A673 (cell line): Measurements from ENCODE around the gene MYOG.

Experiments
- EZH2 ChIP-seq: fragments of 200-600 bp; sonication (generic); IDR thresholded peaks from 2 replicates; pipeline ENCODE4 v1.6.1; 2017; ENCODE audit warnings: borderline replicate concordance, low read depth, mild to moderate bottlenecking, mixed read lengths, antibody characterized with exemption, low read length; ENCODE audit not compliant: poor library complexity, severe bottlenecking
- TF ChIP-seq, protein P1 (sequence below): fragments of 300-800, 200-600 bp; sonication (generic); conservative IDR thresholded peaks from 2 replicates; pipeline ENCODE4 v1.5.1; 2017; ENCODE audit warnings: low read depth, mild to moderate bottlenecking, antibody characterized with exemption, low read length, moderate library complexity, mixed read lengths

DNA sequence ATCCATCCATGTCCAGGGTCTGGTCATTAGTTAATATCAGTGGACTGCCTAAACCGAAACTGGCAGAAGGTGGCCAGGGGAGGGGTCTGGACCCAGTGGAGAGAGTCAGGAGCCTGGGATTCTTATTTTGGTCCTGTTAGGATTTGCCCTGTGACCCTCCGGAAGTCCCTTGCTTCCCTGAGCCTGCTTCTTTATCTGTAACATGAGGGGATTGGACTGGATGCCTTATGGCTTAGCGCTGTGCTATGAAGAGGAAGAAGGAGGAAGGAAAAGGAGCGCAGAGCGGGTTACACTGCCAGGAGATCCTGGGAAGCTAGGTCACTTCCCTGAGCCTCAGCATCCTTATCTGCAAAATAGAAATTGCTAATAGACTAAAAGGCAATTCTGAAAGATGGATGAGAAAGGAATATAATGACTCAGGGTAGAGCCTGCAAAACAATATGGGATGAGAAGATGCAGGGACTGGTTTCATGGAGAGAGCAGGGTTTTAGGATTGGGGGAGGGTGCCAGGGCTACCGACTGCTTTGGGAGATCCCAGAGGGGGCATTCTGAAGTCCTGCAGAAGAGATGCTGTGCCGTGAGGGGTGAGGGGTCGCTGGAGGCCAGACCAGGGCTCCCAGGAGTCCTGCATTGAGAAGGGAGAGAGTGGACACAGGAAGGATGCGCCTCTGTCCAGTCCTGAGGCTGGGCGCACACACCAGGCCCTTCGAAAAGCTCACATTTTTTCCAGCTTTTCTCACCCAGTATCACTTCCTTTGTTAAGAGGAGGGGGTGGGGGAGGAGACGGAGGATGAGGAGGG is 41.3 kb upstream of the MYOG start:
- TF ChIP-seq, protein P1, sequence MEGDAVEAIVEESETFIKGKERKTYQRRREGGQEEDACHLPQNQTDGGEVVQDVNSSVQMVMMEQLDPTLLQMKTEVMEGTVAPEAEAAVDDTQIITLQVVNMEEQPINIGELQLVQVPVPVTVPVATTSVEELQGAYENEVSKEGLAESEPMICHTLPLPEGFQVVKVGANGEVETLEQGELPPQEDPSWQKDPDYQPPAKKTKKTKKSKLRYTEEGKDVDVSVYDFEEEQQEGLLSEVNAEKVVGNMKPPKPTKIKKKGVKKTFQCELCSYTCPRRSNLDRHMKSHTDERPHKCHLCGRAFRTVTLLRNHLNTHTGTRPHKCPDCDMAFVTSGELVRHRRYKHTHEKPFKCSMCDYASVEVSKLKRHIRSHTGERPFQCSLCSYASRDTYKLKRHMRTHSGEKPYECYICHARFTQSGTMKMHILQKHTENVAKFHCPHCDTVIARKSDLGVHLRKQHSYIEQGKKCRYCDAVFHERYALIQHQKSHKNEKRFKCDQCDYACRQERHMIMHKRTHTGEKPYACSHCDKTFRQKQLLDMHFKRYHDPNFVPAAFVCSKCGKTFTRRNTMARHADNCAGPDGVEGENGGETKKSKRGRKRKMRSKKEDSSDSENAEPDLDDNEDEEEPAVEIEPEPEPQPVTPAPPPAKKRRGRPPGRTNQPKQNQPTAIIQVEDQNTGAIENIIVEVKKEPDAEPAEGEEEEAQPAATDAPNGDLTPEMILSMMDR = no peak
- no peak for TF ChIP-seq EZH2
